DLD1 (cell line): ENCODE data around the gene ZBTB9.
"Not testable (repeated sequence)": the region's sequence is repeated elsewhere in the genome, so short reads cannot be mapped to it uniquely, and the experiment has no call there.

Experiments
- in situ Hi-C: cut with HindIII; loops from 2 replicates; pipeline ENCODE4 v1.10.0; 2017; ENCODE audit warnings: low sequenced_read_pairs

The ZBTB9 gene

DNA sequence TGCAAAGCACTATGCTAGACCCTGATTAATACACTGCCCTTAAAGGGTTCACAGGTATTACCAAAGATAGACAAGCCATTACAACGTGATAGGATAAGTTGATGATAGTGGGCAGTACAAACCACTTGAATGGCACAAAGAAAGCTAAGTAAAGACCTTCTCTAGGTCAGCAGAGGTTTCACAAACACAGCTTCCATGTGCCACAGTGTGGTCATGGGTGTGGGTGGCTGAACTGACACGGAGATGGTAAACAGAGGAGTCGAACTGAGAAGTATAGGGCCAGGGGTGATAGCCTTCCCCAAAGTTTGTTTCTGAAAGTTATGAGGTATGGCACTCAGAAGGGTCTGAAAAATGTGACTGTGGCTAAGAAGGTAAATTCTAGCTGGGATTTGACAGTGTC, 4.3 kb downstream of the ZBTB9 start:
- in situ Hi-C loops, result no loop called here

- in situ Hi-C loops, result no loop called here
These were observed 4.8 kb downstream of the ZBTB9 start for GRCh38 chr6:33459226-33459625.

GRCh38 chr6:33466075-33466735, 11.8 kb downstream of the ZBTB9 start:
- in situ Hi-C loops, result no loop called here

GRCh38 chr6:33467091-33467490, 12.7 kb downstream of the ZBTB9 start:
- in situ Hi-C loops, result no loop called here

DNA sequence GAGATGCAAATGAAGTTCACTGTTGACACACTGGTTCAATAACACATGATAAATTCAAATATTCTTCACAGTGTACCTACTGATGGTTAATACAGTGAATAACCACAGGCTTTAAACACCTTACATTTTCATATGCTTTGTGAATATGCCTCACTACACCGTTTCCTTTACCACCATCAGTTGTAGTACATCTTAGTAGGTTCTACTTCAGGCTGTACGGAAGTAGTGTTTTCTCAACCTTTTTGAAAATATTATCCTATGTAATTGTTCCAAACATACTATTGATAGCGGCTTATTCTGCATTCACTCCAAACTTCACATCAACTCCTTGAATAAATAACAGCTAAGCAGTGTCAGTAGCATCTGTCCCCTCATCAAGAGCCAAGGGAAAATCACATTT, 15.3 kb downstream of the ZBTB9 start:
- in situ Hi-C loops, result no loop called here

DNA sequence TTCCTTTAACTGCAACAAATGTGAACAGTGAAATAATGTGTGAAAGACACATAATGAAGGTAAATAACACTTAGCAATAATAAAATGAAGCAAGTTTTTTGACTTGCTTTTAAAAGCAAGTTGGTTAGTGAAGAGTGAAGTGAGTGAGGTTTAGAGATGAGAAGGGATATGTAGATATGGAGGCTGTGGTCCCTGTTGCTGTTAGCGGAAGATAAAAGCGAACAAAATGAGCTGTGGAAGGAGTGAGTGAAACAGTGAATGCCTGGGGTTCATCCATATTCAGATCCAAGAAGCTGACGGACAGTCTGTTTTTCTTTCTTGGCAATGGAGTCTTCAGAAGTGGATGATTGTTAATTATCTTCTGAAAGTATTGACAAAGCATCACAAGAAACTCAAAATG, 23.5 kb downstream of the ZBTB9 start:
- in situ Hi-C loops, result no loop called here

GRCh38 chr6:33481192-33481591, 26.8 kb downstream of the ZBTB9 start:
- in situ Hi-C loops, result no loop called here

DNA sequence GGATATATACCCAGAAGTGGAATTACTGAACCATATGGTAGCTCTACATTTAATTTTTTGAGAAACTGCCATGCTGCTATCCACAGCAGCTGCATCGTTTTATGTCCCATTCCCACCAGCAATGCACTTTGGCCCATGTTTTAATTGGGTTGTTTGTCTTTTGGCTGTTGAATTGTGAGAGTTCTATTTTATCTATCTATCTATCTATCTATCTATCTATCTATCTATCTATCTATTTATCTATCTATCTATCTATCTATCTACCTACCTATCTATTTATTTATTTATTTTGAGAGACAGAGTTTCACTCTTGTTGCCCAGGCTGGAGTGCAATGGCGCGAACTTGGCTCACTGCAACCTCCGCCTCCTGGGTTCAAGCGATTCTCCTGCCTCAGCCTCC, 28.2 kb downstream of the ZBTB9 start:
- in situ Hi-C loops, result not testable (repeated sequence)

DNA sequence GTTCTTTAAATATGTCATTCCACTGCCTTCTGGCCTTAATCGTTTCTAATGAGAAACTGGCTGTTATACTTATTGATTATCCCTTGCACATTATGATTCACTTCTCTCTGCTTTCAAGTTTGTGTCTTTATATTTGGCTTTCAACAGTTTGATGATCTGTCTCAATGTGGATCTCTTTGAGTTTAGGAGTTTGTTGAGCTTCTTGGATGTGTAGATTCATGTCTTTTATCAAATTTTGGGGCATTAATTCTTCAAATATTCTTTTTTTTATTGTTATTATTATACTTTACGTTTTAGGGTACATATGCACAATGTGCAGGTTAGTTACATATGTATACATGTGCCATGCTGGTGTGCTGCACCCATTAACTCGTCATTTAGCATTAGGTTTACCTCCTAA, 29.3 kb downstream of the ZBTB9 start:
- in situ Hi-C loops, result no loop called here

DNA sequence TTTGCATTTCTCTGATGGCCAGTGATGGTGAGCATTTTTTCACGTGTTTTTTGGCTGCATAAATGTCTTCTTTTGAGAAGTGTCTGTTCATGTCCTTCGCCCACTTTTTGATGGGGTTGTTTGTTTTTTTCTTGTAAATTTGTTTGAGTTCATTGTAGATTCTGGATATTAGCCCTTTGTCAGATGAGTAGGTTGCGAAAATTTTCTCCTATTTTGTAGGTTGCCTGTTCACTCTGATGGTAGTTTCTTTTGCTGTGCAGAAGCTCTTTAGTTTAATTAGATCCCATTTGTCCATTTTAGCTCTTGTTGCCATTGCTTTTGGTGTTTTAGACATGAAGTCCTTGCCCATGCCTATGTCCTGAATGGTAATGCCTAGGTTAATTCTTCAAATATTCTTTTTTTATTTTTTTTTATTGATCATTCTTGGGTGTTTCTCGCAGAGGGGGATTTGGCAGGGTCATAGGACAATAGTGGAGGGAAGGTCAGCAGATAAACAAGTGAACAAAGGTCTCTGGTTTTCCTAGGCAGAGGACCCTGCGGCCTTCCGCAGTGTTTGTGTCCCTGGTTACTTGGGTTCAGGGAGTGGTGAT, 30.4 kb downstream of the ZBTB9 start:
- in situ Hi-C loops, result not testable (repeated sequence)

DNA sequence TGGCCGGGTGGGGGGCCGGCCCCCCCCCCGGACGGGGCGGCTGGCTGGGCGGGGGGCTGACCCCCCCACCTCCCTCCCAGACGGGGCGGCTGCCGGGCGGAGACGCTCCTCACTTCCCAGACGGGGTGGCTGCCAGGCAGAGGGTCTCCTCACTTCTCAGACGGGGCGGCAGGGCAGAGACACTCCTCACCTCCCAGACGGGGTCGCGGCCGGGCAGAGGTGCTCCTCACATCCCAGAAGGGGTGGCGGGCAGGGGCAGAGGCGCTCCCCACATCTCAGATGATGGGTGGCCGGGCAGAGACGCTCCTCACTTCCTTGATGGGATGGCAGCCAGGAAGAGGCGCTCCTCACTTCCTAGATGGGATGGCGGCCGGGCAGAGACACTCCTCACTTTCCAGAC, 31.3 kb downstream of the ZBTB9 start:
- in situ Hi-C loops, result not testable (repeated sequence)

GRCh38 chr6:33488339-33488738, 34.0 kb downstream of the ZBTB9 start:
- in situ Hi-C loops, result no loop called here

- in situ Hi-C loops, result no loop called here
These were observed 35.8 kb downstream of the ZBTB9 start for GRCh38 chr6:33490198-33490597.

GRCh38 chr6:33490621-33491020, 36.2 kb downstream of the ZBTB9 start:
- in situ Hi-C loops, result no loop called here

DNA sequence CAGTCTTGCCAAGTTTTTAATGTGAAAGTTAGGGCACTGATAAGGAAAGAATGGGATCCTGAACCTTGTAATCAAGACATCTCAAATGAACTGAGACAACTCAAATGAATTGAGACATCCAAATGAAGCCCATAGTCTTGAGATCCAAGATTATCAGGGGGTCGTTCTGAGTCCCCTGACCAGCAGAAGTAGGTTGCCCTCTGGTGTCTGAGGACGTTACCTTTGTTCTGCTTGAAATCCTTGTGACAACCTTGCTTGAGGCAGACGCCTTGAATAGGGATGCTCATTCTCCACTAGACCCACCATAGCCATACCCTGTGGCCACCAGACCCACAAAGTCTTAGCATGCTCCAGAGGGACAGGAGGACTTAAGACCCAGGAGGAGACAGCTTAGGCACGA, 37.7 kb downstream of the ZBTB9 start:
- in situ Hi-C loops, result no loop called here

GRCh38 chr6:33497157-33497556, 42.8 kb downstream of the ZBTB9 start:
- in situ Hi-C loops, result no loop called here

DNA sequence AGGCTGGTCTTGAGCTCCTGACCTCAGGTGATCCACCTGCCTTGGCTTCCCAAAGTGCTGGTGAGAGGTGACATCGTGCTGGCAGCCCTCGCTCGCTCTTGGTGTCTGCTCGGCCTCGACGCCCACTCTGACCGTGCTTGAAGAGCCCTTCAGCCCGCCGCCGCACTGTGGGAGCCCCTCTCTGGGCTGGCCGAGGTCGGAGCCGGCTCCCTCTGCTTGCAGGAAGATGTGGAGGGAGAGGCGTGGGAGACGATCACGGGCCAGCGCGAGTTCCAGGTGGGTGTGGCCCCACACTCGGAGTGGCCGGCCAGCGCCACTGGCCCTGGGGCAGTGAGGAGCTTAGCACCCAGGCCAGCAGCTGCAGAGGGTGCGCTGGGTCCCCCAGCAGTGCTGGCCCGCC, 48.1 kb downstream of the ZBTB9 start:
- in situ Hi-C loops, result no loop called here

- in situ Hi-C loops, result no loop called here
These were observed 50.1 kb downstream of the ZBTB9 start for GRCh38 chr6:33504486-33504885.

- in situ Hi-C loops, result no loop called here
These were observed 51.4 kb downstream of the ZBTB9 start for GRCh38 chr6:33505548-33506370.
